ENCODE measurements around the gene CAPG.
"Not testable (repeated sequence)": the region's sequence is repeated elsewhere in the genome, so short reads cannot be mapped to it uniquely, and the experiment has no call there.

The CAPG gene

GRCh38 chr2:85421260-85422071 is 11.3 kb upstream of the CAPG start:
- FAIRE-seq (no peak), DNase-seq (ENCODE audit: low spot score) (peak; percentile 16)

- DNase-seq (ENCODE audit: low spot score) (peak; percentile 61), FAIRE-seq (no peak)
Measured at GRCh38 chr2:85420536-85421259, 10.5 kb upstream of the CAPG start.

DNA sequence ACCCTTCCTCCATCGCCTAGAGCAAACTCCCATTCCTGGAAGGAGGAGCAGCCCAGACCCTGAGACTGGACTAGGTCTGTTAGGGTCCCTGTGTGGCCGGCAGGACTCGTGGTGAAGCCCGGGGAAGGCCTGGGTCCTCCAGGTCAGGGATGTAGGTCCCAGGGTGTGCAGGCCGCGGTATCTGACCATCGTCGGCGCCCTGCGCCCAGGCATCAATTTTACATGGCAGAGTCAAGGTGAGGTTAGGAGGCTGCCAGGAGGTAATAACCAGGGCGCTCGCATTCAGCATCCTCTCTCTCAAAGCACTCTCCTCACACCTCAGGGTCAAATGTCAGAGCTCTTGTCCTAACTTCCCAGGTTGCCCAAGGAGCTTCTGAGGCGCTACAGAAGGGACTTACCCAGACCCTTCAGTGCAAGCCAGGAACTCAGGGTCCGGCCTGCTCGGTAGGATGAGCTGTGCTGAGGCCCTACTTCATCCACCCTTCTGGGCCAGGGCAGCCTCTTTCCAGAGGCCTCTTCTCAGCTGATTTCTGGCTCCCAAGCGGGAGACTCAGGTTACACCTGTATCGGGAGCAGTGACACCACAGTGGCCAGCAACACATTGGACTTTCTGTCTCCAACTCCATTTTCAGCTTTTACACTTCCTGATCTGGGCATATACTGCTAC is 9.0 kb upstream of the CAPG start:
- no peak for FAIRE-seq
- DNase-seq (ENCODE audit: low spot score): no peak

- DNase-seq (ENCODE audit: low spot score) (peak; percentile 56), FAIRE-seq (no peak)
Measured at GRCh38 chr2:85418132-85419008, 8.2 kb upstream of the CAPG start, which contains the start of gene SH2D6. Gene SH2D6 (plus strand): TSS chr2:85418714. CDS start chr2:85429466, 10,752 bp downstream.

- DNase-seq (ENCODE audit: low spot score): no peak
- FAIRE-seq: no peak
Measured at GRCh38 chr2:85415980-85416650, 5.9 kb upstream of the CAPG start.

DNA sequence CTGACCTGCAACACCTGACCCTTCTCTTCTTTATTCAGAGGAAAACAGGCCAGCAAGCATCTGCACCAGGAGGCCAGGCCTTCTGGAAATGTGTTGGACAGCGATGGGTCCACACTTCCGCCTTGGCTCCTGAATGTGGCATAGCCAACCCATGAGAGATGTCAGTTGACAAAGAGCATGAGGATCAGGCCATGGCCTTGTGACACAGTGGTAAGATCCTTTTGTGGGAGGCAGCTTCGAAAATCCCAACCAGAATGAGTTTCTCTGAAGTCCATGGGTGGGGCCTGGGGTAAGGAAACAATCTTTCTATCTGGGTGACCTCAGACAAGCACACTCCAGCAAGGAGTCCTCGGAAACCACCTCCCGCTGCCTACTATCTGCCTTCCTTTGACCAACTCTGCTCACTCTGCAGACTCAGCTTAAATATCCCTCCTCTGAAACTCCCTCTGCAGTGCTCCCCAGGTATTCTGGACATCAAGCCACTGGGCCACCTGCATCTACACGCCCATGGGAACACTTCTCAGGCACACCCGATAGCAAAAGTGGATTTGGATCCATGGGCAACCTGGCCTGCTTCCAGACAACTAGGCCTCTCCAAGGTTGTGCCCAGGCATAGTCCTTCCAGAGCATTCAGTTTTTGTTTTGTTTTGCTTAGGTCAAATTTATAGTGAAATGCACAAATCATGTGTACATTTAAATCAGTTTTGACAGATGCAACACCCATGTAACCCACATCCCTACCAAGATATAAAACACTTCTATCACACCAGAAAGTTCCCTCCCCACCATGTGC is 4.8 kb upstream of the CAPG start:
- FAIRE-seq (no peak), DNase-seq (ENCODE audit: low spot score) (peak; percentile 17)

GRCh38 chr2:85414421-85414759 is 4.2 kb upstream of the CAPG start:
- not testable (repeated sequence) for DNase-seq (ENCODE audit: low spot score); FAIRE-seq

- peak; percentile 26 for DNase-seq (ENCODE audit: low spot score)
- FAIRE-seq: no peak
Measured at GRCh38 chr2:85413592-85414420, 3.6 kb upstream of the CAPG start.

DNA sequence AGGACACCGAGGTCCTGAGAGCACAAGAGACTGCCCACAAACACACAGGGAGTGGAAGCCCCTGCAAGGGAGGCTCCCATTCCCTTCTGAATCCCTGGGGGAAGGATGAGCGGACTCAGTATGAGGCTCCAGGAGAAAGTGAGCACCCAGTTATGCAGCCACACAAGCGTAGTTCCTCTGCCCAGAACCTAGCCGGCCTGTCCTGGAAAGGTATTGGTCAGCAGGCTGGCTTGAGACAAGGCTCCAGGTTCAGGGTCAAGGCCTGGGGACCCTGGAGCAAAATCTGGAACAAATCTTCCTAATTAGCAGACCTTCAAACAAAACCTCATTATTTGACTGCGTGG is 1.2 kb upstream of the CAPG start:
- FAIRE-seq: no peak
- DNase-seq (ENCODE audit: low spot score): no peak

DNA sequence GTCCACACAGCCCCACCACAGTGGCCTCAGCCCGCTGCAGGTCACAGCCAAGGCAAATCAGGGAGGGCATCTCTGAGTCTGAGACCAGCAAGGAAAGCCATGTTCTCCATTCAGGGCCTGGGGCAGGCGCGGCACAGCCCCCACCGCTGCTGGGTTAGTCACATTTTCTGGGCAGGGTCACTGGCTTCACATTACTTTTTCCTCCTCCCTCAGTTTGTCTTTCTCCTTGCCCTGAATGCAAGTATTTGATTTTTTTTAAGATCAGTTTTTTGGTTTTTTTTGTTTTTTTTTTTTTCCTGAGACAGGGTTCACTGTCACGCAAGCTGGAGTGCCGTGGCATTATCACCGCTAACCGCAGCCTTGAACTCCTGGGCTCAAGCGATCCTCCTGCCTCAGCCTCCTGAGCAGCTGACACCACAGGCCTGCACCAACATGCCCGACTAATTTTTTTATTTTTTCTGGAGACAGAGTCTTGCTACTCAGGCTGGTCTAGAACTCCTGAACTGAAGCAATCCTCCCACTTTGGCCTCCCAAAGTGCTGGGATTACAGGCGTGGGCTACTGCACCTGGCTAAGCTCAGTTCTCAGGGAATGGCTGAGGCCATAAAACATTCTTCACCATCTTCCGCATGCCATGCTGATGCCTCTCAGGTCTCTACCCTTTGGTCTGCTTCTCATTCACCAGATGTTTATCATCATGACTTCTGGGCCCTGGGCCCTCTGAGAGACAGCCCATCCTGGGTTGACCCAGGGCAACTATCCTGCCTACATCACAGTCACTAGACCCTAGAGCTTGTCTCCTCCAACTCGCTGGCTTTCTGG is 628 bp upstream of the CAPG start:
- DNase-seq (ENCODE audit: low spot score) (peak; percentile 49), FAIRE-seq (no peak)

DNA sequence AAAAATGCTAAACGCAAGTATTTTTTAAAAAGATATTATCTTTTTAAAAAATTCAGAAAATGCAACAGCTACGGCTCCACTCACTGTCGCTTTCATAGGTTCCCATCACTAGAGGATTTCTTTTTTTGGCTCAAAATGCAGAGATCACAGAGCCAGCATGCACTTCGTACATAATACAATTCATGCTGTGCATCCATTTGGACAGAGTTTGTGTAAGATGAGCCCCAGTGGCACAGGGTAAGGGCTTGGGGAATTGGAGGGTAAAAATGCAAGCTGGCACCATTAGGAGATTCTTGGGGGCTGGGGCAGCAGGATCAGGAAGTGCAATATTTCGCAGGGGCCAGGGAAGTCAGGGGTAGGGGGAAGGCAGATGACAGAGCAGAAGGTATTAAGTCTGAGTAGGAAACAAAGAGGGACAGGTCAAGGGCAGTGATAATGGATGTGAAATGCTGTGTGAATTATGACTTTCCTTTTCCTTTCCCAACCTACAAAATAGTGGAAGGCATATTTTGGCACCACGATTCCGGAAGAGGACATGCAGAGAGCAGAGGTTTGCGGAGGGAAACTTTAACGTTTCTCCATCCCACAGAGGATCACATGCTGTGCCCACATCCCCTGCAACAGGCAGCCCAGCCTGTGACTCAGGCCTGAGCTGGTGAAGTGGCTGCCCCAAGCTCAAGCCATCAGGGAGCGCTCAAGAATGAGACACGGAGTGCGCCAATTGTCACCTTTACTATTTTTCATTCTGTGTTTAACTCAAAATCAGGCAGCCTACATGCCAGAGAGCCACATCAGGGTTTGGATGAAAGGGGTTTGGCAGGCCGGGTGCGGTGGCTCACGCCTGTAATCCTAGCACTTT is 4.7 kb downstream of the CAPG start:
- peak; percentile 96 for FAIRE-seq
- DNase-seq (ENCODE audit: low spot score): peak; percentile 93

- FAIRE-seq: no peak
- no peak for DNase-seq (ENCODE audit: low spot score)
Measured at GRCh38 chr2:85401844-85402243, 8.3 kb downstream of the CAPG start.

DNA sequence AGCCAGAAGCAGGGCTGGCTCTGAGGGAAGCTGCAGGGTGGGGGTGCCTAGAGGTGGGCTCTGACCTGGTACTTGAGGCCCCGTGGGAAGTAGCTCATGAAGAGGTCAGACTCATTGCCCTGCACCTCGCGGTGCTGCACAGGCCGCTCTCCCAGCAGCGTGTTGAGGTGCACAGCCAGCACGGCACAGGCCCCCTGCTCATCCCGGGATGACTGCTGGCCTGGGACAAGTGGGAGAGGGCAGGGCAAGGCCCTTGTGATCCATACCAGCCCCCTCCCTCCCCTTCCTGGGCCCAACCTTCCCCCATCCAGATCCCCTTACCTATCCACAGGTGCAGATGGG is 8.7 kb downstream of the CAPG start:
- FAIRE-seq (no peak), DNase-seq (ENCODE audit: low spot score) (no peak)

DNA sequence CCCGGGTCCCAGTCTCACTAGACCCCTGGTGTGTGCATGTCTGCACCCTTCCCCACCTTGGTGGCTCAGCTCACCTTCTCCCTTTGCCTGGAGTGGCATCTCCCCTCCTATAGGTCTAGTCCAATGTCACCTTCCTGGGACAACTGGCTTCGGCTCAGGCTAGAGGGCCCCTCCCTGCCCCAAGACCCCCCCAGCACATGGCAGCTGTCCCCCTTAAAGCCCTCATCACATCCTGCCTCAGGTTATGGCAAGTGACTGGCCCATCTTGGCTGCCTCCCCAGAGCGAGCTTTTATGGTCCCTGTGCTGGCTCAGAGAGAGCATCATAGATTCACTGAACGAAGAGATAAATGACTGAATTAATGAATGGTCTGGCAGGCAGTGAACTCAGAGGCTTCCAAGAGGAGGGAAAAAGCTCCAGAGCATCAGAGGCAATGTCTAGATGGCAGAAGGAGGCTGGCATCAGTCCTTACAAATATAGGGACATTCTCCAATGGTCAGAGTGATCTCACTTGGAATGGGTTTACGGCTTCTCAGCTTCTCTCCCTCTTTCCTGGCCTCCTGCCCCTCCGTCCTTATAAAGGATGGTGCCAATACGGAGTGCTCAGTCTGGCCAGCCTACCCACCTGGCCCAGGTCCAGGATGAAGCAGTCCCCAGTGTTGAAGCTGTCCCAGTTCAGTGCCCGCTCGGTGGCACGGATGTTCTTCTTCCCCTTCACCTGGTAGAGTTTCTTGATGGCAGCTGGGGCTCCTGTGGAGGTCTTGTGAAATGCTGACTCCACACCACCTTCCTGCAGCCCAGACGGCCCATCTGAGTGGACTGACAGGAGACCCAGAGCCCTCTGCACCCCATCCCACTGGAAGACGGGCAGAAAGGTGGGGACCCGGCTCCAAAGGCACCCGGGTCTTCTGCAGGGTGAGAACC is 9.4 kb downstream of the CAPG start:
- DNase-seq (ENCODE audit: low spot score): no peak
- FAIRE-seq: no peak

- DNase-seq (ENCODE audit: low spot score) (no peak), FAIRE-seq (no peak)
Measured at GRCh38 chr2:85400023-85400422, 10.1 kb downstream of the CAPG start.

- FAIRE-seq: no peak
- no peak for DNase-seq (ENCODE audit: low spot score)
Measured at GRCh38 chr2:85399183-85399455, 11.0 kb downstream of the CAPG start.

All from RCC 7860 (cell line).